ENCODE results near the gene AHCYL2. TPM values are rescaled to one million over a fixed set of nuclear protein-coding genes. Genes with fewer than 3 reads are reported as not detected.
"Not testable (repeated sequence)": the region's sequence is repeated elsewhere in the genome, so short reads cannot be mapped to it uniquely, and the experiment has no call there.

The AHCYL2 gene
- total and polyA plus RNA-seq, 4 experiments from 2014 or later: 8.6 to 16.5 (median 12.1) TPM

DNA sequence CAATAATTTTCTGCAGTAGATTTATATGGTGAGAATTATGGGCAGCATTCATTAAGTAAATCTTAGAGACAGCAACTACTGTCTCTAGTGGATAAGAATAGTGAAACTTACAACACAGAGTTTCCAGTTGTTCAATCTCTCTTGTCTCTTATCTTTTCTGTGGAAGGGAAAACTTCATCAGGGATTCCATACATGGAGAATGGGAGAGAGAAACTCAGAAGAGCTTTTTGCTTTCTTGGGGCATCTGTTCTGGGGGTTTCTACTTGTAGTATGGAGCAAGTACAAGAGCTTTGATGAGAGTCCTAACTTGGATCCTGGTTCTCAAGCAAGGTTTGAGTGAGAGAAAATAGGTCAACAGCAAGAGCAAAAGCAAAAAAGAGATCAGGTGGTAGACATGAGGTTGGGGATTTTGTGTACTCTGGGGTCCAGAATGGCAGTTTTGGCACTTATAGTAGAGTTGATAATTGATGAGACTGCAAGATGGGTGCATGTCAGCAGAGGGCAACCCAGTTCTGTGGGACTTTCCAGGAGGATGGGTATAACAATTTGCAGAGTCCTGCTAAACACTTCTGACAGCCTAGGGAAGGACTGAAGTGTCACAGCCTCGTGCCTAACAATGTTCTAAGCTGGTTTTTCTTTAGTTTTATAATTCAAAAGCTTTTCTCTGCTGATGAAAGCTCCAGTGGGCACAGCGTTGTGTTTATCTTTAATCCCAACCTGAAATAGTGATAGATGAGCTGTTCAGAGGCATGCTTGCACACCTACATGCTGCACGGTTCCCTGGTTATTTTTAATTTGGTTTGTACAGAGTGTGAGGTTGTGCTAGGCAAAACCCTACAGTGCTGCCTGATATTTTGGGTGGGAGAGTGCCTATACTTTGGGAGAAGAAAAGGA is 177.4 kb downstream of the AHCYL2 start:
- no peaks in the 10 kb centered on the region for H3K4me1 ChIP-seq (ENCODE audit: insufficient read depth, low read length)
- no peaks in the 10 kb centered on the region for H3K27me3 ChIP-seq (ENCODE audit: insufficient read depth, low read length)
- intact Hi-C loops (cut with micrococcal nuclease): no loop called here
- ChIA-PET POLR2A (ENCODE audit: partially characterized antibody) (interaction anchor here (0.6 kb wide), 1 partner anchor 54 kb away, joined by 3 read pairs; no protein-coding TSS in a partner anchor), CTCF (ENCODE audit: partially characterized antibody) (interaction anchor here (0.9 to 2.7 kb wide), 3 partner anchors 26 to 238 kb away, joined by 3 to 10 read pairs (median 5); no protein-coding TSS in a partner anchor)
- Mint-ChIP-seq H3K9me3 (no peaks in the 10 kb centered on the region), H3K4me1 (no peaks in the 10 kb centered on the region), H3K36me3 (peaks cover 52 to 54% of the 10 kb centered on the region in 2 donors), H3K4me3 (no peak overlapping the region), H3K27ac (no peak overlapping the region), H3K27me3 (no peaks in the 10 kb centered on the region)
- H3K9me3 ChIP-seq (ENCODE audit: control insufficient read depth in 1 of 2, low read length in 2 of 2): no peaks in the 10 kb centered on the region
- H3K36me3 ChIP-seq (ENCODE audit: insufficient read depth, low read length): no peaks in the 10 kb centered on the region
- DNase-seq: no peak
- no peak overlapping the region for H3K4me3 ChIP-seq (ENCODE audit: low read length in 2 of 2)
- no peak overlapping the region for H3K27ac ChIP-seq (ENCODE audit: low read depth, low read length)

DNA sequence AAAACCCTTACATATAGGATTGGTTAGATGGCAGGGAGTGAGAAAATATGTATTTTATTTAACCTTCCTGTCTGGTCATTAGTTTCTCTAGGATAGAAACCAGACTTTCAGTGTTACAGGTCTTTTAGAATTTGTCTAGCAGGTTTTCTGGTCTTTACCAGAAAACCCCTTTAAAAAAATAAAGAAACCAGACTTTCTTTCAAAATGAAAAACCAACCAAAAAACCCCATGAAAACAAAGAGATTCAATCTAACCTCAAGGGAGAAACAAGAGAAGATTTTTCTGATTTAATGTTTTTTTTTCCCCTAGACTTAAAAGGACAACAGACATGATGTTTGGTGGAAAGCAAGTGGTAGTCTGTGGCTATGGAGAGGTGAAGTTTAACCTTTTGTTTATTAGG is 180.7 kb downstream of the AHCYL2 start:
- intact Hi-C loops (cut with micrococcal nuclease): no loop called here
- POLR2A ChIA-PET (ENCODE audit: partially characterized antibody): no interaction called here
- H3K36me3 Mint-ChIP-seq: peaks cover 67 to 70% of the 10 kb centered on the region in 2 donors

DNA sequence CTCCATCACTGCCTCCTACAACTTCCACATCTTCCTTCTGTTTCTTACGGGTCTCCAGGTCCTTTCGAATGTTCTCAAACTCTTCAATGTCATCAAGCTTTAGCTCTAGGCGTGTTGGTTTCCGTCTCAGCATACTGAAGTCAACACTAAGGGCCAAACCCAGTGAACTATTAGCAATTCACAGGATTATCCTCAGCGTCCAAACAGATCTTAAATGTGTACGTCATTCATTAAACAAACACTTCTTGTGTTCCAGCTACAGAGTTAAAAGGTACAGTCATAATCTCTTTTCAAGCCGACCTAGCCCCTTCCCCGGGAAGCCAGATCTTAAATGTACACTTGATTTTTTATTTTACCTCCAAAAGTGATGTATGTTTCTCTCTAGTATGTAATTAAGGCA is 185.4 kb downstream of the AHCYL2 start:
- H3K36me3 ChIP-seq (ENCODE audit: insufficient read depth, low read length); H3K4me3 Mint-ChIP-seq; intact Hi-C loops (cut with micrococcal nuclease); H3K27ac ChIP-seq (ENCODE audit: low read depth, low read length); H3K9me3 Mint-ChIP-seq; H3K4me3 ChIP-seq (ENCODE audit: low read length in 2 of 2); H3K4me1 ChIP-seq (ENCODE audit: insufficient read depth, low read length); CTCF ChIA-PET (ENCODE audit: partially characterized antibody); DNase-seq; H3K9me3 ChIP-seq (ENCODE audit: control insufficient read depth in 1 of 2, low read length in 2 of 2); H3K27me3 ChIP-seq (ENCODE audit: insufficient read depth, low read length); H3K27me3 Mint-ChIP-seq; H3K4me1 Mint-ChIP-seq: not testable (repeated sequence)
- peak overlapping the region in 1 of 7 donors; percentile 8 for H3K27ac Mint-ChIP-seq
- POLR2A ChIA-PET (ENCODE audit: partially characterized antibody): interaction anchor here (0.6 kb wide), 1 partner anchor 24 kb away, joined by 3 read pairs; the partner anchor contains the start of gene STRIP2
- peaks cover 66 to 75% of the 10 kb centered on the region in 2 donors for H3K36me3 Mint-ChIP-seq

More for the DNA sequence above, 180.7 kb downstream of the AHCYL2 start:
- Mint-ChIP-seq H3K4me3 (no peak overlapping the region), H3K9me3 (peaks cover 0 to 1% (median 0%) of the 10 kb centered on the region in 8 donors), H3K27ac (no peak overlapping the region), H3K4me1 (no peaks in the 10 kb centered on the region), H3K27me3 (no peaks in the 10 kb centered on the region)
- no peaks in the 10 kb centered on the region for H3K4me1 ChIP-seq (ENCODE audit: insufficient read depth, low read length)
- no peaks in the 10 kb centered on the region for H3K36me3 ChIP-seq (ENCODE audit: insufficient read depth, low read length)
- no peak overlapping the region for H3K27ac ChIP-seq (ENCODE audit: low read depth, low read length)
- CTCF ChIA-PET (ENCODE audit: partially characterized antibody): interaction anchor here (1.0 kb wide), 1 partner anchor 30 kb away, joined by 3 read pairs; no protein-coding TSS in a partner anchor
- H3K9me3 ChIP-seq (ENCODE audit: control insufficient read depth in 1 of 2, low read length in 2 of 2): no peaks in the 10 kb centered on the region
- DNase-seq: no peak
- no peaks in the 10 kb centered on the region for H3K27me3 ChIP-seq (ENCODE audit: insufficient read depth, low read length)
- no peak overlapping the region for H3K4me3 ChIP-seq (ENCODE audit: low read length in 2 of 2)

DNA sequence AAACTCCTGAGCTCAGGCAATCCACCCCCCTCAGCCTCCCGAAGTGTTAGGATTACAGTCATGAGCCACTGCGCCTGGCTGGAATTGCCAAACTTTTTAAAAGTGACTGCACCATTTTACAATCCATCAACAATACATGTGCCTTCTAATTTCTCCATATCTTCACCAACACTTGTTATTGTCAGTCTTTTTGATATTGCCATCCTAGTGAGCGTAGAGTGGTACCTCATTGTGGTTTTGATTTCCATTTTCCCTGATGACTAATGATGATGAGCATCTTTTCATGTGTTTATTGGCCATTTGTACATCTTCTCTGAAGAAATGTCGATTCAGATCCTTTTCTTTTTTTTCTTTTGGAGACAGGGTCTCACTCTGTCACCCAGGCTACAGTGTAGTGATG is 187.7 kb downstream of the AHCYL2 start:
- POLR2A ChIA-PET (ENCODE audit: partially characterized antibody): no interaction called here
- Histone ChIP-seq H3K36me3 (ENCODE audit: insufficient read depth, low read length) (no peaks in the 10 kb centered on the region), H3K4me1 (ENCODE audit: insufficient read depth, low read length) (no peaks in the 10 kb centered on the region), H3K9me3 (ENCODE audit: control insufficient read depth in 1 of 2, low read length in 2 of 2) (no peaks in the 10 kb centered on the region), H3K27ac (ENCODE audit: low read depth, low read length) (no peak overlapping the region), H3K4me3 (ENCODE audit: low read length in 2 of 2) (no peak overlapping the region), H3K27me3 (ENCODE audit: insufficient read depth, low read length) (no peaks in the 10 kb centered on the region)
- peaks cover 0 to 7% (median 2%) of the 10 kb centered on the region in 8 donors for H3K9me3 Mint-ChIP-seq
- H3K4me3 Mint-ChIP-seq: no peak overlapping the region
- H3K27me3 Mint-ChIP-seq: no peaks in the 10 kb centered on the region
- intact Hi-C loops (cut with micrococcal nuclease): no loop called here
- no peak for DNase-seq
- H3K27ac Mint-ChIP-seq: peak overlapping the region in 1 of 7 donors; percentile 23
- H3K36me3 Mint-ChIP-seq: peaks cover 56 to 63% of the 10 kb centered on the region in 2 donors
- CTCF ChIA-PET (ENCODE audit: partially characterized antibody): interaction anchor here (1.1 kb wide), 1 partner anchor 45 kb away, joined by 4 read pairs; no protein-coding TSS in a partner anchor
- no peaks in the 10 kb centered on the region for H3K4me1 Mint-ChIP-seq

DNA sequence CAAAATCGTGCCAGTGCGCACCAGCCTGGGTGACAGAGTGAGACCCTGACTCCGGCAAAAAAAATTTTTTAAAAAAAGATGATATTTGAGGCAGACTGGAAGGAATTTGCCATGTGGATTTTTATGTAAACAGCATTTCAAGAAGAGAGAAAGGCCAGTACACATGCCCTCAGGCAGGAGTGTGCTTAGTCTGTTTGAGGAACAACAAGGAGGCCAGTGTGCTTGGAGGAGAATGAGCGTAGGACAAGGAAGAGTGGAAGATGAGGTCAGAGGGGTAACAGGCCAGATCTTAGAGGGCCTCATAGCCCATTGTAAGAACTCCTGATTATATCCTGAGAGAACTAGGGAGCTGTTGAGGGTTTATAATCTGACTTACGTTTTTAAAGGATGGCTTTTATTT is 192.2 kb downstream of the AHCYL2 start:
- DNase-seq: no peak
- Mint-ChIP-seq H3K4me3 (no peak overlapping the region), H3K4me1 (no peaks in the 10 kb centered on the region), H3K36me3 (peaks cover 31 to 39% of the 10 kb centered on the region in 2 donors), H3K27ac (no peak overlapping the region), H3K9me3 (peaks cover 0 to 4% (median 2%) of the 10 kb centered on the region in 8 donors), H3K27me3 (no peaks in the 10 kb centered on the region)
- intact Hi-C loops (cut with micrococcal nuclease): no loop called here
- no peaks in the 10 kb centered on the region for H3K4me1 ChIP-seq (ENCODE audit: insufficient read depth, low read length)
- no peaks in the 10 kb centered on the region for H3K27me3 ChIP-seq (ENCODE audit: insufficient read depth, low read length)
- H3K36me3 ChIP-seq (ENCODE audit: insufficient read depth, low read length): no peaks in the 10 kb centered on the region
- ChIA-PET CTCF (ENCODE audit: partially characterized antibody) (no interaction called here), POLR2A (ENCODE audit: partially characterized antibody) (no interaction called here)
- H3K9me3 ChIP-seq (ENCODE audit: control insufficient read depth in 1 of 2, low read length in 2 of 2): no peaks in the 10 kb centered on the region
- H3K4me3 ChIP-seq (ENCODE audit: low read length in 2 of 2): no peak overlapping the region
- H3K27ac ChIP-seq (ENCODE audit: low read depth, low read length): no peak overlapping the region

DNA sequence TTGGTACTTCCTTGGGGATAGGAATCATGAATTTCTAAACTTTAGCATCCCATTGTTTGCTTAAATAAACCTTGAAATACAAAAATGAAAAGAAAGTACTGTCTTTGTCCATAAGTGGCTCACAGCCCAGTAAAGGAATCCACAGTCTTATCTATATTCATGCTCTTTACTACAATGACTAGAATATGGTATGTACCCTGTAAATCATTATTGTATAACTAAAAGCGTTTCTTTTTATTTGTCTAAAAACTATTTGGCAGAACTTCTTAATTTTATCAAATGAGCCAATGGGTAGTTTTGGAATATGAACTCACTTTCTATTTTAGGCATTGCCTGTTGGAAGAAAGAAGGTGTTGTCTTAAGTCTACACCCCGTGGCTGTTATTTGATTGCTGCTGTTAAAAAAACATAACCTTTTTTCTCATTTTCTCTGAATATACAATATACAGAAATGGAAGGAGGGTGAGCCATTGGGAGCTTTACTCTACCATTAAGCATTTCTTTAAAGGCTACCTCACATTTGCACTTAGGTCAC is 197.0 kb downstream of the AHCYL2 start:
- no peaks in the 10 kb centered on the region for H3K27me3 Mint-ChIP-seq
- no peak for DNase-seq
- no peak overlapping the region for H3K27ac Mint-ChIP-seq
- Histone ChIP-seq H3K4me1 (ENCODE audit: insufficient read depth, low read length) (no peaks in the 10 kb centered on the region), H3K36me3 (ENCODE audit: insufficient read depth, low read length) (no peaks in the 10 kb centered on the region), H3K4me3 (ENCODE audit: low read length in 2 of 2) (no peak overlapping the region), H3K27ac (ENCODE audit: low read depth, low read length) (no peak overlapping the region), H3K9me3 (ENCODE audit: control insufficient read depth in 1 of 2, low read length in 2 of 2) (no peaks in the 10 kb centered on the region), H3K27me3 (ENCODE audit: insufficient read depth, low read length) (no peaks in the 10 kb centered on the region)
- CTCF ChIA-PET (ENCODE audit: partially characterized antibody): no interaction called here
- peaks cover 0 to 4% (median 0%) of the 10 kb centered on the region in 4 donors for H3K4me1 Mint-ChIP-seq
- no peaks in the 10 kb centered on the region for H3K9me3 Mint-ChIP-seq
- intact Hi-C loops (cut with micrococcal nuclease): no loop called here
- no peak overlapping the region for H3K4me3 Mint-ChIP-seq
- POLR2A ChIA-PET (ENCODE audit: partially characterized antibody): interaction anchor here (1.0 kb wide), 1 partner anchor 12 kb away, joined by 3 read pairs; the partner anchor contains the start of gene STRIP2
- H3K36me3 Mint-ChIP-seq: peaks cover 32 to 60% of the 10 kb centered on the region in 2 donors

DNA sequence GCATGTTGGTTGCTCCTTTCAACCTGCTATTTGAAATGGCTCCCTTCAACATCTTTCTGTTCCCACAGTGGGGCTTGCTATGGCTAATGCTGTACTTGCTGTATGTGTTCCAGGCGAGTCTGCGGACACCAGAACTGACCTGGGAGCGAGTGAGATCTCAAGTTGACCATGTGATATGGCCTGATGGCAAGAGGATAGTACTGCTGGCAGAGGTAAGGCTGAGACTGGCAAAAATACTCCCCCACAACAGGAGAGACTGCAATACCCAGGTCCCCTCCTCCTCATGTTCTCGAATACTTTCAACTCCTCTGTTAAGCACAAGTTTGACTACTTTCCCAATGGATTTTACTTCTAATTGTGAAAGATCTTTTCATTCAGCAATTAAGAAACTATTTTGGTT is 197.9 kb downstream of the AHCYL2 start:
- no peak for DNase-seq
- Histone ChIP-seq H3K27me3 (ENCODE audit: insufficient read depth, low read length) (no peaks in the 10 kb centered on the region), H3K4me3 (ENCODE audit: low read length in 2 of 2) (no peak overlapping the region), H3K4me1 (ENCODE audit: insufficient read depth, low read length) (no peaks in the 10 kb centered on the region), H3K27ac (ENCODE audit: low read depth, low read length) (no peak overlapping the region), H3K9me3 (ENCODE audit: control insufficient read depth in 1 of 2, low read length in 2 of 2) (no peaks in the 10 kb centered on the region), H3K36me3 (ENCODE audit: insufficient read depth, low read length) (no peaks in the 10 kb centered on the region)
- ChIA-PET CTCF (ENCODE audit: partially characterized antibody) (no interaction called here), POLR2A (ENCODE audit: partially characterized antibody) (interaction anchor here (1.0 kb wide), 1 partner anchor 11 kb away, joined by 3 read pairs; the partner anchor contains the start of gene STRIP2)
- H3K4me1 Mint-ChIP-seq: peaks cover 0 to 5% (median 0%) of the 10 kb centered on the region in 4 donors
- H3K9me3 Mint-ChIP-seq: no peaks in the 10 kb centered on the region
- peaks cover 37 to 64% of the 10 kb centered on the region in 2 donors for H3K36me3 Mint-ChIP-seq
- no peaks in the 10 kb centered on the region for H3K27me3 Mint-ChIP-seq
- H3K4me3 Mint-ChIP-seq: no peak overlapping the region
- intact Hi-C loops (cut with micrococcal nuclease): no loop called here
- peak overlapping the region in 1 of 7 donors; percentile 29 for H3K27ac Mint-ChIP-seq
